H1 (cell line): ENCODE data around the gene SMS.

Experiments
- CTCF ChIP-seq, 3 experiments: IDR thresholded peaks; 1 replicate in 2 of 3; 2 replicates in 1 of 3; pipeline versions ENCODE4 v1.5.1 to v1.6.1; 2011; ENCODE audit warnings: low read length in 3 of 3, mild to moderate bottlenecking in 3 of 3, inconsistent platforms in 2 of 3, low read depth in 1 of 3, moderate library complexity in 1 of 3; ENCODE audit not compliant: insufficient read depth in 1 of 3; ENCODE audit errors: control extremely low read depth in 1 of 3
- EP300 ChIP-seq, 2 experiments: IDR thresholded peaks; 1 replicate in 1 of 2; 2 replicates in 1 of 2; pipeline ENCODE4 v1.6.1; 2011 to 2012; ENCODE audit warnings: low read depth in 2 of 2, low read length in 2 of 2, mild to moderate bottlenecking in 2 of 2, borderline replicate concordance in 1 of 2, inconsistent platforms in 1 of 2, moderate library complexity in 1 of 2
- POLR2A ChIP-seq, 2 experiments: IDR thresholded peaks; 1 replicate in 1 of 2; 2 replicates in 1 of 2; pipeline ENCODE4 v1.6.1; 2011; ENCODE audit warnings: low read depth in 2 of 2, low read length in 2 of 2, mild to moderate bottlenecking in 2 of 2; ENCODE audit errors: control extremely low read depth in 1 of 2
- POU5F1 ChIP-seq: IDR thresholded peaks from 2 replicates; pipeline ENCODE4 v1.6.1; 2011; ENCODE audit warnings: low read depth, mild to moderate bottlenecking, low read length, moderate library complexity
- SP4 ChIP-seq: IDR thresholded peaks from 2 replicates; pipeline ENCODE4 v1.6.1; 2012; ENCODE audit warnings: low read length, inconsistent platforms
- SRF ChIP-seq: IDR thresholded peaks from 2 replicates; pipeline ENCODE4 v1.6.1; 2011; ENCODE audit warnings: mild to moderate bottlenecking, low read depth, low read length, moderate library complexity
- SUZ12 ChIP-seq: fragments of 200-600 bp; sonication (generic); IDR thresholded peaks from 2 replicates; pipeline ENCODE4 v1.6.1; 2012; ENCODE audit warnings: mild to moderate bottlenecking, inconsistent platforms, low read length, moderate library complexity, mixed read lengths
- ZNF274 ChIP-seq: IDR thresholded peaks from 2 replicates; pipeline ENCODE4 v1.7.0; 2012; ENCODE audit warnings: low read length, borderline replicate concordance; ENCODE audit errors: extremely low read depth
- TF ChIP-seq, protein P1 (sequence below): IDR thresholded peaks from 2 replicates; pipeline ENCODE4 v1.6.1; 2011; ENCODE audit warnings: low read depth, mild to moderate bottlenecking, low read length; ENCODE audit not compliant: insufficient read depth

- no peak for TF ChIP-seq CTCF (IDR thresholded peaks at IDR 0.05; ENCODE audit: control extremely low read depth in 1 of 3, insufficient read depth in 1 of 3, low read depth in 1 of 3, low read length in 3 of 3)
- no peak for TF ChIP-seq SUZ12
- no peak for TF ChIP-seq POLR2A (IDR thresholded peaks at IDR 0.05; ENCODE audit: control extremely low read depth in 1 of 2, low read depth in 2 of 2, low read length in 2 of 2)
- no peak for TF ChIP-seq SP4
- no peak for TF ChIP-seq ZNF274
- TF ChIP-seq POU5F1, result no peak
- TF ChIP-seq, protein P1, sequence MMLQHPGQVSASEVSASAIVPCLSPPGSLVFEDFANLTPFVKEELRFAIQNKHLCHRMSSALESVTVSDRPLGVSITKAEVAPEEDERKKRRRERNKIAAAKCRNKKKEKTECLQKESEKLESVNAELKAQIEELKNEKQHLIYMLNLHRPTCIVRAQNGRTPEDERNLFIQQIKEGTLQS, result no peak
- no peak for TF ChIP-seq EP300 (IDR thresholded peaks at IDR 0.05; ENCODE audit: borderline replicate concordance in 1 of 2, low read depth in 2 of 2, low read length in 2 of 2)
- TF ChIP-seq SRF, result no peak
Observed at GRCh38 chrX:22004866-22005265, 64.4 kb downstream of the SMS start.
